K562 (cell line): ENCODE data around the gene IFNG-AS1. TPM values are rescaled to one million over a fixed set of nuclear protein-coding genes. Genes with fewer than 3 reads are reported as not detected.

Source experiments
- ATAC-seq: fragments of 200-7000 bp; cut with Tn5 transposase; 3 replicates; pipeline ENCODE4 v1.9.1; 2020; ENCODE audit warnings: moderate library complexity
- BruUV-seq: library from RNA; stranded (reverse); fragments of 400-500 nt; replicated peaks from 2 replicates; lab custom pipeline; 2021; lab: Mats Ljungman, UMichigan
- CTCF ChIA-PET: fragments of 300-600 bp; formaldehyde crosslinking; extraction: SDS; loops from one replicate; lab custom pipeline; 2021; ENCODE audit warnings: low intra/inter-chr PET ratio; lab: Yijun Ruan, JAX
- POLR2A ChIA-PET: fragments of 300-600, 350-650 bp; sonication (Branson Sonifier 250); formaldehyde crosslinking; extraction: SDS; loops from one replicate; lab custom pipeline; 2021; ENCODE audit warnings: antibody characterized with exemption, inconsistent platforms; lab: Yijun Ruan, JAX
- DNase-seq, 4 experiments: peaks; one replicate each; pipeline versions ENCODE4 v3.0.0 to v3.0.0-alpha.2; 2011 to 2018; ENCODE audit warnings: low spot score in 3 of 4, mixed read lengths in 3 of 4; ENCODE audit errors: extremely low read depth in 1 of 4
- FAIRE-seq: peaks from 2 replicates; lab custom pipeline; 2011; peaks lifted over from hg19 to GRCh38; lab: Jason Lieb, UNC
- H2AFZ ChIP-seq: 2 replicates; pipeline ENCODE4 v1.6.0; 2011; ENCODE audit warnings: low read depth, low read length, control low read depth, inconsistent platforms
- H3K27ac ChIP-seq: fragments of 200-600 bp; 3 replicates; pipeline ENCODE4 v1.8.0; 2011; ENCODE audit warnings: low read depth, mild to moderate bottlenecking, control low read depth, inconsistent platforms, low read length, moderate library complexity, mixed read lengths; ENCODE audit errors: extremely low read depth
- H3K27me3 ChIP-seq, 2 experiments: fragments of 300-600 bp in 1 of 2; 2 replicates in 1 of 2; 3 replicates in 1 of 2; pipeline versions ENCODE4 v1.6.0 to v1.8.0; 2011; ENCODE audit warnings: inconsistent platforms in 2 of 2, low read length in 2 of 2, mild to moderate bottlenecking in 1 of 2, mixed read lengths in 1 of 2, moderate library complexity in 1 of 2; ENCODE audit not compliant: control insufficient read depth in 2 of 2, insufficient read depth in 2 of 2
- H3K36me3 ChIP-seq: fragments of 300-600 bp; 3 replicates; pipeline ENCODE4 v1.8.0; 2011; ENCODE audit warnings: mild to moderate bottlenecking, low read length, inconsistent platforms; ENCODE audit not compliant: control insufficient read depth, insufficient read depth
- H3K4me1 ChIP-seq, 2 experiments: fragments of 200-600 bp in 1 of 2; replicated peaks in 1 of 2; 2 replicates in 1 of 2; 3 replicates in 1 of 2; pipeline versions ENCODE4 v1.5.1 to v1.8.0; 2011; ENCODE audit warnings: inconsistent platforms in 2 of 2, low read length in 2 of 2, mild to moderate bottlenecking in 1 of 2, mixed read lengths in 1 of 2, moderate library complexity in 1 of 2; ENCODE audit not compliant: control insufficient read depth in 2 of 2, insufficient read depth in 2 of 2
- H3K4me2 ChIP-seq: 2 replicates; pipeline ENCODE4 v1.6.1; 2011; ENCODE audit warnings: low read length, control low read depth, inconsistent platforms, mixed read lengths; ENCODE audit not compliant: insufficient read depth
- H3K4me3 ChIP-seq: fragments of 200-600 bp; sonication (generic), shearing (Covaris generic); 2 replicates; pipeline ENCODE4 v1.5.1; 2016; ENCODE audit warnings: control low read depth, inconsistent platforms
- H3K79me2 ChIP-seq: fragments of 200-600 bp; 3 replicates; pipeline ENCODE4 v1.8.0; 2011; ENCODE audit warnings: low read length, inconsistent platforms; ENCODE audit not compliant: control insufficient read depth, insufficient read depth
- H3K9ac ChIP-seq, 2 experiments: 2 replicates each; pipeline versions ENCODE4 v1.6.0 to v1.6.1; 2011; ENCODE audit warnings: low read depth in 2 of 2, low read length in 2 of 2, control low read depth in 1 of 2, inconsistent platforms in 1 of 2, mild to moderate bottlenecking in 1 of 2, mixed read lengths in 1 of 2; ENCODE audit not compliant: insufficient read depth in 1 of 2
- H3K9me1 ChIP-seq: one replicate; pipeline ENCODE4 v1.6.0; 2011; ENCODE audit warnings: inconsistent platforms, mild to moderate bottlenecking, low read length, moderate library complexity; ENCODE audit not compliant: control insufficient read depth, insufficient read depth
- H3K9me3 ChIP-seq: replicated peaks from 2 replicates; pipeline ENCODE4 v1.5.1; 2011; ENCODE audit warnings: low read depth, low read length, inconsistent platforms; ENCODE audit not compliant: control insufficient read depth, insufficient read depth
- H4K20me1 ChIP-seq: replicated peaks from 2 replicates; pipeline ENCODE4 v1.6.1; 2011; ENCODE audit warnings: low read length, inconsistent platforms, mixed read lengths; ENCODE audit not compliant: control insufficient read depth, insufficient read depth
- FOSL1 ChIP-seq: fragments of 200-800 bp; sonication (Bioruptor generic); conservative IDR thresholded peaks from 2 replicates; pipeline ENCODE4 v1.6.1; 2016; ENCODE audit warnings: missing genetic modification characterization, missing compliant biosample characterization
- KAT8 ChIP-seq: fragments of 450-650 bp; IDR thresholded peaks from 2 replicates; pipeline ENCODE4 v1.6.1; 2016; ENCODE audit warnings: low read depth, mild to moderate bottlenecking
- MAFG ChIP-seq: fragments of 450-650 bp; conservative IDR thresholded peaks from 2 replicates; pipeline ENCODE4 v1.6.1; 2016; ENCODE audit warnings: missing genetic modification characterization, missing compliant biosample characterization
- NFE2 ChIP-seq: IDR thresholded peaks from 2 replicates; pipeline ENCODE4 v1.6.1; 2014; ENCODE audit warnings: antibody characterized with exemption, low read depth
- NFRKB ChIP-seq: fragments of 450-650 bp; IDR thresholded peaks from 2 replicates; pipeline ENCODE4 v1.6.1; 2016; ENCODE audit warnings: low read depth
- NUFIP1 ChIP-seq: fragments of 450-650 bp; IDR thresholded peaks from 2 replicates; pipeline ENCODE4 v1.6.1; 2018; ENCODE audit not compliant: partially characterized antibody
- ZBTB17 ChIP-seq: fragments of 450-650 bp; formaldehyde crosslinking; IDR thresholded peaks from 2 replicates; pipeline ENCODE4 v1.4.0; 2020; ENCODE audit warnings: mild to moderate bottlenecking
- ZNF140 ChIP-seq: fragments of 250-450 bp; sonication (Bioruptor Pico); IDR thresholded peaks from 2 replicates; pipeline ENCODE4 v1.8.0; 2021; ENCODE audit warnings: moderate library complexity, mild to moderate bottlenecking, inconsistent platforms
- ZNF324 ChIP-seq: fragments of 250-450 bp; sonication (Bioruptor Pico); IDR thresholded peaks from 2 replicates; pipeline ENCODE4 v1.4.0; 2020; ENCODE audit warnings: mild to moderate bottlenecking
- WGBS: fragments of 100-300 bp; shearing (Covaris generic); methylation state at CpG from one replicate; pipeline ENCODE4 v1.1.6; 2016; ENCODE audit warnings: low coverage, mixed read lengths; ENCODE audit not compliant: insufficient coverage; ENCODE audit errors: missing lambda C conversion rate; 5-methylcytosine and 5-hydroxymethylcytosine counted together
- in situ Hi-C: fragments of 300-500 bp; cut with MboI; formaldehyde crosslinking; loops from 4 replicates; pipeline ENCODE4 v1.15.0; 2018; ENCODE audit warnings: inconsistent platforms, mixed read lengths
- intact Hi-C: fragments of 100-400 bp; cut with micrococcal nuclease; formaldehyde crosslinking; loops from 2 replicates; pipeline ENCODE4 v1.14.2; 2022
- polyA plus RNA-seq, 8 experiments: library from polyadenylated mRNA; depleted of rRNA in 4 of 8; stranded (reverse) in 5 of 8; unstranded in 3 of 8; fragments of >200 nt; fragmentation: Nextera tagmentation in 2 of 8; fragmentation: Illumina TruSeq in 1 of 8; extraction: Ambion mirVana in 2 of 8; extraction: Trizol in 1 of 8; gene quantifications; 2 replicates each; pipeline versions ENCODE4 v1.2.1 to v1.2.3, GENCODE V29; 2011 to 2014; ENCODE audit warnings: inconsistent platforms in 1 of 8, missing spikeins in 1 of 8
- total RNA-seq, 7 experiments: library from RNA; depleted of rRNA in 6 of 7; stranded (reverse); fragments of >200 nt in 6 of 7; fragmentation: Illumina TruSeq in 2 of 7; extraction: Trizol in 2 of 7; gene quantifications; 2 replicates each; pipeline versions ENCODE4 v1.2.1 to v1.2.3, GENCODE V29; 2011 to 2021; ENCODE audit warnings: low replicate concordance in 1 of 7
- TF ChIP-seq, protein P1 (sequence below): sonication (generic); formaldehyde crosslinking; IDR thresholded peaks from 2 replicates; pipeline ENCODE4 v1.8.0; 2023; ENCODE audit warnings: mild to moderate bottlenecking, missing genetic modification reagents

Gene IFNG-AS1
- total and polyA plus RNA-seq, 9 of the 15 experiments (the other 6 are each of a cell fraction or from before 2014, with no cell fraction given) = not detected

DNA sequence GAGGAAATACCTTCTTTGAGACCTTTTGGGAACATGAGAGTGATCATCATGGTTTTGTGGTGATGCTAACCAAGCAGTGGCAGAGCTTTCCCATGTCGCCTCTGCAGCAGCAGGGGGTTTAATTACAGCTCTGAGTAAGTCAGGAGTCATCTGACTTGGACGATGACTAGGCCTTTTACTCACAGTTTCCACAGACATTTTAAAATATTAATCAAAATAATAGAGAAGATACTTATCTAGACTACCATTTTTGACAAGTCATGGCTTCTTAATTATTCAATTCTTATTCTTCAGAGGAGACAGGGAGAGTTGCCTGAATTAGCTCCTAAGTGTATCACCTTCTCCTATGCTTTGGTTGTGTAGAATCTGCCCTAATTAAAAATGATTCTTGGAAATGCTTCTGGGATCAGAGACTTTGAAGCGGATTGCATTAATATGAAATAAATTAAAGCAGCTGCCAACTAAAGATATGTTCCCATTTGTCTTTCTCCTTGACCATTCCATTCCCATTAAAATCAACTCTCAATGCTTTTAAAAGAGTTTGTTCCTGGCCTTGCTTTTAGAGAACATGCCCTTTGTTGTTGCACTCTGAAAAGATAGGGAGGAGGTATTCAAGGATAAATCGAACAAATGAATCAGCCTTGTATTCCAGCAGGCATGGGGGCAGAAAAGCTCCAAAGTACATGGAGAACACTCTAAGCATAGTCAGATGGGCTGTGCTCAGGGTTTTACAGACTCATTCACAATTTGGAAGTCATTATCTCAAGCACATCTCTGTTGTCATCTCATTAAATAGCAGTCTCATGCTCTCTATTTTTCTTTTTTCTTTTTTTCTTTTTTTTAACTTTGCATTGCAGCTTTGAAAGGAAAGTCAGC is 7.7 kb upstream of the IFNG-AS1 start:
- H3K27ac ChIP-seq = no peak overlapping the region
- ChIA-PET CTCF (no interaction called here), POLR2A (interaction anchor here (0.6 kb wide), 1 partner anchor 177 kb away, joined by 3 read pairs; no protein-coding TSS in a partner anchor)
- BruUV-seq = no TSS peak
- no peak overlapping the region for H3K4me3 ChIP-seq
- 1% methylated on average over 4 of the region's 4 CpGs for WGBS
- H3K4me2 ChIP-seq = no peak overlapping the region
- no peaks in the 10 kb centered on the region for H4K20me1 ChIP-seq
- TF ChIP-seq MAFG (peak; percentile 54), ZNF140 (no peak), NFE2 (peak; percentile 9; the same call in 1 of the 2 replicates), NFRKB (no peak), ZBTB17 (CRISPR knock-in tag) (no peak), KAT8 (no peak), ZNF324 (CRISPR knock-in tag) (no peak), NUFIP1 (no peak), FOSL1 (tag) (peak; percentile 91)
- TF ChIP-seq, protein P1, sequence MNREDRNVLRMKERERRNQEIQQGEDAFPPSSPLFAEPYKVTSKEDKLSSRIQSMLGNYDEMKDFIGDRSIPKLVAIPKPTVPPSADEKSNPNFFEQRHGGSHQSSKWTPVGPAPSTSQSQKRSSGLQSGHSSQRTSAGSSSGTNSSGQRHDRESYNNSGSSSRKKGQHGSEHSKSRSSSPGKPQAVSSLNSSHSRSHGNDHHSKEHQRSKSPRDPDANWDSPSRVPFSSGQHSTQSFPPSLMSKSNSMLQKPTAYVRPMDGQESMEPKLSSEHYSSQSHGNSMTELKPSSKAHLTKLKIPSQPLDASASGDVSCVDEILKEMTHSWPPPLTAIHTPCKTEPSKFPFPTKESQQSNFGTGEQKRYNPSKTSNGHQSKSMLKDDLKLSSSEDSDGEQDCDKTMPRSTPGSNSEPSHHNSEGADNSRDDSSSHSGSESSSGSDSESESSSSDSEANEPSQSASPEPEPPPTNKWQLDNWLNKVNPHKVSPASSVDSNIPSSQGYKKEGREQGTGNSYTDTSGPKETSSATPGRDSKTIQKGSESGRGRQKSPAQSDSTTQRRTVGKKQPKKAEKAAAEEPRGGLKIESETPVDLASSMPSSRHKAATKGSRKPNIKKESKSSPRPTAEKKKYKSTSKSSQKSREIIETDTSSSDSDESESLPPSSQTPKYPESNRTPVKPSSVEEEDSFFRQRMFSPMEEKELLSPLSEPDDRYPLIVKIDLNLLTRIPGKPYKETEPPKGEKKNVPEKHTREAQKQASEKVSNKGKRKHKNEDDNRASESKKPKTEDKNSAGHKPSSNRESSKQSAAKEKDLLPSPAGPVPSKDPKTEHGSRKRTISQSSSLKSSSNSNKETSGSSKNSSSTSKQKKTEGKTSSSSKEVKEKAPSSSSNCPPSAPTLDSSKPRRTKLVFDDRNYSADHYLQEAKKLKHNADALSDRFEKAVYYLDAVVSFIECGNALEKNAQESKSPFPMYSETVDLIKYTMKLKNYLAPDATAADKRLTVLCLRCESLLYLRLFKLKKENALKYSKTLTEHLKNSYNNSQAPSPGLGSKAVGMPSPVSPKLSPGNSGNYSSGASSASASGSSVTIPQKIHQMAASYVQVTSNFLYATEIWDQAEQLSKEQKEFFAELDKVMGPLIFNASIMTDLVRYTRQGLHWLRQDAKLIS (CRISPR knock-in tag) = no peak
- no peaks in the 10 kb centered on the region for H3K36me3 ChIP-seq
- FAIRE-seq = no peak
- no peaks in the 10 kb centered on the region for H3K4me1 ChIP-seq
- no peaks in the 10 kb centered on the region for H3K9me1 ChIP-seq
- H3K27me3 ChIP-seq = peaks cover 0 to 6% of the 10 kb centered on the region in 2 experiments; a peak in 1 of 5 replicates
- no peak overlapping the region for H3K9ac ChIP-seq
- intact Hi-C loops = no loop called here
- H2AFZ ChIP-seq = no peak overlapping the region
- no peaks in the 10 kb centered on the region for H3K9me3 ChIP-seq
- in situ Hi-C loops = no loop called here
- DNase-seq = no peak
- H3K79me2 ChIP-seq = no peaks in the 10 kb centered on the region
- ATAC-seq = no peak
